Measurements from ENCODE around the gene MAPKBP1.

GRCh38 chr15:41847206-41847605 lies 72.9 kb downstream of the MAPKBP1 start:
- TF ChIP-seq POLR2A (IDR thresholded peaks at IDR 0.05; ENCODE audit: low read depth, low read length), result no peak
- no peak for TF ChIP-seq POLR2AphosphoS5 (IDR thresholded peaks at IDR 0.05; ENCODE audit: low read depth, low read length)
